ENCODE results near the gene TGFB2.
A peak's percentile ranks its signal among the peaks of the same experiment; 100 is the strongest.

TGFB2 gene

GRCh38 chr1:218362418-218363076 lies 17.4 kb downstream of the TGFB2 start:
- DNase-seq (ENCODE audit: low read depth) = no peak

GRCh38 chr1:218363141-218363540 lies 18.0 kb downstream of the TGFB2 start:
- no peak for DNase-seq (ENCODE audit: low read depth)

GRCh38 chr1:218364028-218364710 lies 19.0 kb downstream of the TGFB2 start:
- no peak for DNase-seq (ENCODE audit: low read depth)

- DNase-seq (ENCODE audit: low read depth) = no peak
Measured at GRCh38 chr1:218365226-218365999, 20.3 kb downstream of the TGFB2 start.

GRCh38 chr1:218366322-218367052 lies 21.4 kb downstream of the TGFB2 start:
- DNase-seq (ENCODE audit: low read depth) = no peak

GRCh38 chr1:218367118-218367517 lies 22.0 kb downstream of the TGFB2 start:
- DNase-seq (ENCODE audit: low read depth) = no peak

GRCh38 chr1:218368686-218369085 lies 23.6 kb downstream of the TGFB2 start:
- no peak for DNase-seq (ENCODE audit: low read depth)

GRCh38 chr1:218369688-218370511 lies 24.8 kb downstream of the TGFB2 start:
- DNase-seq (ENCODE audit: low read depth) = no peak

GRCh38 chr1:218371927-218372672 lies 27.0 kb downstream of the TGFB2 start:
- DNase-seq (ENCODE audit: low read depth) = no peak

GRCh38 chr1:218374401-218375353 lies 29.5 kb downstream of the TGFB2 start:
- DNase-seq (ENCODE audit: low read depth) = no peak

- no peak for DNase-seq (ENCODE audit: low read depth)
Measured at GRCh38 chr1:218376722-218377121, 31.6 kb downstream of the TGFB2 start.

GRCh38 chr1:218377143-218377660 lies 32.1 kb downstream of the TGFB2 start:
- peak; percentile 53 for DNase-seq (ENCODE audit: low read depth)

GRCh38 chr1:218380125-218380977 lies 35.2 kb downstream of the TGFB2 start:
- no peak for DNase-seq (ENCODE audit: low read depth)

- no peak for DNase-seq (ENCODE audit: low read depth)
Measured at GRCh38 chr1:218382261-218382660, 37.1 kb downstream of the TGFB2 start.

GRCh38 chr1:218383051-218383450 lies 37.9 kb downstream of the TGFB2 start:
- no peak for DNase-seq (ENCODE audit: low read depth)

- no peak for DNase-seq (ENCODE audit: low read depth)
Measured at GRCh38 chr1:218383681-218384080, 38.5 kb downstream of the TGFB2 start.

GRCh38 chr1:218384581-218384993 lies 39.5 kb downstream of the TGFB2 start:
- DNase-seq (ENCODE audit: low read depth) = no peak

- DNase-seq (ENCODE audit: low read depth) = no peak
Measured at GRCh38 chr1:218388591-218388990, 43.5 kb downstream of the TGFB2 start.
